ENCODE results near the gene HS6ST3.

DNA sequence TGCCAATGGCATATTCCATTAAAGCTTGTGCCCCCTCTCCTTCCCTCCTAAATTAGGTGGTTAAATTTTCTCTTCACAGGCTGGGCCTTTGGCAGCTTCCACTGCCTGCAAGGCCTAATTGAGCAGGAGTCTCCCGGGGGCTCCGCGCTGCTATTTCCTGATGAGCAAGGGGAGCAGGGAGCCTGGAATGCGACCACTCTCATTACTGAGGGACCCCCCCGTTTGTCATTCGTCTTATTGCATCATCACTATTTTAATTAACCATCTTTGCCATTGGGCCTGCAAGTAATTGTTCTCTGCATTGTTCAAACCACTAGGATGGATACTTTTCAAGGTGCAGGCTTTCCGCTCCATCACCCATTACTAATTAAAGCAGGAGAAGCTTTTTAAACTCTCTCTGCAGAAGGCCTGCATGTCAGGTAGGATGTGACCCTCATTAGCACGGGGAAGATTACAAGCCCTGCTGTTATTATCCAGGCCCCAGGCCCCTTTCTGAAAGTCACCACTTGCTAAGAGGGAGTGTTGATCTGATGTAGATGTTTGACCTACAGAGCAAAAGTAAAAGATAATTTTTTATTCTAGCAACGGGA, 762.0 kb downstream of the HS6ST3 start:
- TF ChIP-seq POLR2A (IDR thresholded peaks at IDR 0.05) = no peak
- no peak for TF ChIP-seq CTCF (IDR thresholded peaks at IDR 0.05)
